GM12878 (cell line): ENCODE data around the gene COPE. TPM values are rescaled to one million over a fixed set of nuclear protein-coding genes. Genes with fewer than 3 reads are reported as not detected.

Source experiments
- ATAC-seq: fragments of 200-7000 bp; cut with Tn5 transposase; 3 replicates; pipeline ENCODE4 v1.9.1; 2020; ENCODE audit warnings: mild to moderate bottlenecking, moderate library complexity
- BruUV-seq: library from RNA; stranded (reverse); fragments of 400-500 nt; replicated peaks from 2 replicates; lab custom pipeline; 2021; lab: Mats Ljungman, UMichigan
- CTCF ChIA-PET: fragments of 300-600 bp; sonication (Branson Sonifier 250); formaldehyde crosslinking; extraction: SDS; loops from one replicate; lab custom pipeline; 2021; ENCODE audit warnings: inconsistent platforms; lab: Yijun Ruan, JAX
- POLR2A ChIA-PET: fragments of 350-600 bp; formaldehyde crosslinking; extraction: SDS; loops from one replicate; lab custom pipeline; 2021; ENCODE audit warnings: inconsistent platforms; lab: Charles Lee
- RAD21 ChIA-PET: fragments of 300-600 bp; sonication (Branson Sonifier 250); formaldehyde crosslinking; loops from one replicate; lab custom pipeline; 2023; ENCODE audit warnings: antibody characterized with exemption; ENCODE audit not compliant: unreplicated experiment; lab: Charles Lee
- SMC1A ChIA-PET: fragments of 300-600 bp; sonication (Branson Sonifier 250); formaldehyde crosslinking; loops from one replicate; lab custom pipeline; 2023; ENCODE audit not compliant: unreplicated experiment, uncharacterized antibody; lab: Charles Lee
- DNase-seq: peaks from one replicate; pipeline ENCODE4 v3.0.0-alpha.2; 2011; ENCODE audit warnings: low read depth, low spot score
- FAIRE-seq: peaks from 3 replicates; lab custom pipeline; 2011; peaks lifted over from hg19 to GRCh38; lab: Jason Lieb, UNC
- H2AFZ ChIP-seq: 2 replicates; pipeline ENCODE4 v1.6.0; 2011; ENCODE audit warnings: low read depth, low read length, control low read depth; ENCODE audit not compliant: control insufficient read depth
- H3K27ac ChIP-seq: 2 replicates; pipeline ENCODE4 v1.5.1; 2011; ENCODE audit warnings: control low read depth; ENCODE audit not compliant: control insufficient read depth, insufficient read depth
- H3K27me3 ChIP-seq, 2 experiments: replicated peaks in 1 of 2; 2 replicates each; pipeline versions ENCODE4 v1.6.0 to v1.6.1; 2011; ENCODE audit warnings: low read length in 1 of 2; ENCODE audit not compliant: control insufficient read depth in 2 of 2, insufficient read depth in 2 of 2
- H3K36me3 ChIP-seq, 2 experiments: 2 replicates each; pipeline ENCODE4 v1.5.1; 2011; ENCODE audit warnings: low read length in 1 of 2; ENCODE audit not compliant: control insufficient read depth in 2 of 2, insufficient read depth in 2 of 2
- H3K4me1 ChIP-seq: 2 replicates; pipeline ENCODE4 v1.6.1; 2011; ENCODE audit warnings: mild to moderate bottlenecking, low read length, moderate library complexity, mixed read lengths; ENCODE audit not compliant: control insufficient read depth, insufficient read depth
- H3K4me2 ChIP-seq: 2 replicates; pipeline ENCODE4 v1.6.0; 2011; ENCODE audit warnings: control low read depth; ENCODE audit not compliant: control insufficient read depth, insufficient read depth
- H3K4me3 ChIP-seq: fragments of 200-600 bp; sonication (generic); 2 replicates; pipeline ENCODE4 v1.5.1; 2016
- H3K79me2 ChIP-seq: 2 replicates; pipeline ENCODE4 v1.6.0; 2011; ENCODE audit warnings: low read length; ENCODE audit not compliant: control insufficient read depth, insufficient read depth
- H3K9ac ChIP-seq: 2 replicates; pipeline ENCODE4 v1.8.0; 2011; ENCODE audit warnings: low read length, control low read depth, mixed read lengths; ENCODE audit not compliant: control insufficient read depth, insufficient read depth
- H3K9me3 ChIP-seq: replicated peaks from 3 replicates; pipeline ENCODE4 v1.5.1; 2011; ENCODE audit warnings: mild to moderate bottlenecking, low read length; ENCODE audit not compliant: control insufficient read depth, insufficient read depth
- H4K20me1 ChIP-seq: 2 replicates; pipeline ENCODE4 v1.6.0; 2011; ENCODE audit not compliant: control insufficient read depth, insufficient read depth
- KAT2A ChIP-seq: conservative IDR thresholded peaks from 2 replicates; pipeline ENCODE4 v1.6.1; 2011; ENCODE audit warnings: low read depth, low read length; ENCODE audit not compliant: control insufficient read depth
- LARP7 ChIP-seq: fragments of 450-650 bp; IDR thresholded peaks from 2 replicates; pipeline ENCODE4 v1.6.1; 2017; ENCODE audit warnings: mild to moderate bottlenecking
- MXI1 ChIP-seq: fragments of 150-350 bp; IDR thresholded peaks from 2 replicates; pipeline ENCODE4 v1.6.1; 2011; ENCODE audit warnings: low read depth, mild to moderate bottlenecking, inconsistent platforms, low read length, improper control_type of control experiment
- MYB ChIP-seq: fragments of 150-350 bp; IDR thresholded peaks from 2 replicates; pipeline ENCODE4 v1.6.1; 2014; ENCODE audit warnings: mild to moderate bottlenecking, low read depth, low read length, borderline replicate concordance
- POLR2A ChIP-seq: IDR thresholded peaks from 2 replicates; pipeline ENCODE4 v1.6.1; 2011; ENCODE audit warnings: low read depth, mild to moderate bottlenecking, low read length
- WGBS: methylation state at CpG from one replicate; pipeline ENCODE4 v1.1.6; 2016; ENCODE audit warnings: low lambda C conversion rate; ENCODE audit not compliant: insufficient replicate concordance, insufficient coverage; ENCODE audit errors: missing lambda C conversion rate; 5-methylcytosine and 5-hydroxymethylcytosine counted together
- in situ Hi-C: fragments of 300-500 bp; cut with MboI; formaldehyde crosslinking; loops from 9 replicates; pipeline ENCODE4 v1.14.3; 2018; ENCODE audit warnings: mixed read lengths
- intact Hi-C: fragments of 100-400 bp; cut with micrococcal nuclease; formaldehyde crosslinking; loops from one replicate; pipeline ENCODE4 v1.14.2; 2022; ENCODE audit not compliant: unreplicated experiment
- polyA plus RNA-seq, 11 experiments: library from polyadenylated mRNA; depleted of rRNA in 4 of 11; unstranded in 6 of 11; stranded (reverse) in 5 of 11; fragments of >200 nt; fragmentation: Nextera tagmentation in 4 of 11; fragmentation: Illumina TruSeq in 1 of 11; extraction: Ambion mirVana in 4 of 11; extraction: Trizol in 1 of 11; gene quantifications; 1 replicate in 1 of 11; 2 replicates in 10 of 11; pipeline versions ENCODE4 v1.2.1 to v1.2.3, GENCODE V29; 2011 to 2016; ENCODE audit warnings: inconsistent platforms in 2 of 11, missing spikeins in 2 of 11, low read depth in 1 of 11
- total RNA-seq, 4 experiments: library from RNA; depleted of rRNA in 3 of 4; stranded (reverse); fragments of >200 nt in 3 of 4; fragmentation: Illumina TruSeq in 1 of 4; extraction: Trizol in 1 of 4; gene quantifications; 2 replicates each; pipeline versions ENCODE4 v1.2.1 to v1.2.3, GENCODE V29; 2013 to 2021

COPE gene
- total and polyA plus RNA-seq, 10 of the 15 experiments (the other 5 are each of a cell fraction or from before 2014, with no cell fraction given): 3.5 to 464 (median 222) TPM

DNA sequence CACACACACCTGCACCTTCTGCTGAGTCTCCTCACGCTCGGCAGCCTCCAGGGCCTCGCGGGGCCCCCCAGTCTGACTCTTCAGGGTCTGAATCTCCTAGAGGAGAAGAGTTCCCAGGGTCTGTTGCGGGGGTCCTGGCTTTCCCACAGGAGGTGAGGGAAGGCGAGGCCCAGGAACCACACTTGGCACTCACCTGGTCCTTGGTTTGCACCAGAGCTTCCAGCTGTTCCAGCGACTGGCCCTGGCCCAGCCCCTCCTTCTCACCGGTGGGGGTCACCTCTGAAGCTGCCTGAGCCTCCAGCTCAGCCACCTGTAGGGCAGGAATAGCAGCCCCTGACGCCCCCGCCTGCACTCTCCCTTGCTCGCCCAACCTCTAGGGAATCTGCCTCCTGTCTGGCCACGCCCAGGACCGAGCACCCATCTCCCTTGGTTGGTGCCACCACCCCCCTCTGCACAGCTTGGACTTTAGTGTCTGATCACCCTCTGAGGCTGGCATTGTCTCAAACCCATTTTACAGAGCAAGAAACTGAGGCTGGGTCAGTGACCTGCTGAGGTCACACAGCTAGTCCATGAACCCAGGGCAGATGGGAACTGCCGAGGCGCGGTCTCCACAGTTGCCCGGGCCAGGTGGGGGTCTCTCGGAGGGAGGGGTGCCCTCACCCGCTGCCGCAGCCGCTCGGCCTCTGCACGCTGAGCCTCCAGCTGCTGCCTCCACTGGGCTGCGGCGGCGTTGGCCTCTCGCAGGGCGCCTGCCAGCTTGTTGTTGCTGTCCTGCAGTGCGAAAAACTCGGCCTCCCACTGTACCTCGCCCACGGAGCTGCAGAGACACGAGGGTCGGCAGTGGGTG lies 12.4 kb upstream of the COPE start:
- no peak overlapping the region for H3K27ac ChIP-seq
- no peaks in the 10 kb centered on the region for H3K4me1 ChIP-seq
- TF ChIP-seq MXI1 (no peak), KAT2A (no peak), MYB (no peak)
- no peaks in the 10 kb centered on the region for H3K9me3 ChIP-seq
- no peaks in the 10 kb centered on the region for H4K20me1 ChIP-seq
- intact Hi-C loops: no loop called here
- DNase-seq (no peak), FAIRE-seq (no peak), ATAC-seq (no peak)
- no TSS peak for BruUV-seq
- CTCF ChIA-PET: no interaction called here
- 59% methylated on average over 30 of the region's 34 CpGs for WGBS
- H3K79me2 ChIP-seq: no peaks in the 10 kb centered on the region
- no peak overlapping the region for H3K4me2 ChIP-seq
- no peak overlapping the region for H2AFZ ChIP-seq
- H3K9ac ChIP-seq: no peak overlapping the region
- in situ Hi-C loops: no loop called here
- H3K36me3 ChIP-seq: peaks cover 0 to 3% of the 10 kb centered on the region in 2 experiments; a peak in 1 of 4 replicates
- SMC1A ChIA-PET: interaction anchor here (0.6 kb wide), 1 partner anchor 89 kb away, joined by 3 read pairs; no protein-coding TSS in a partner anchor
- RAD21 ChIA-PET: no interaction called here
- POLR2A ChIA-PET: interaction anchor here (0.6 kb wide), 1 partner anchor 11 kb away, joined by 5 read pairs; no protein-coding TSS in a partner anchor
- no peak overlapping the region for H3K4me3 ChIP-seq
- no peaks in the 10 kb centered on the region for H3K27me3 ChIP-seq

DNA sequence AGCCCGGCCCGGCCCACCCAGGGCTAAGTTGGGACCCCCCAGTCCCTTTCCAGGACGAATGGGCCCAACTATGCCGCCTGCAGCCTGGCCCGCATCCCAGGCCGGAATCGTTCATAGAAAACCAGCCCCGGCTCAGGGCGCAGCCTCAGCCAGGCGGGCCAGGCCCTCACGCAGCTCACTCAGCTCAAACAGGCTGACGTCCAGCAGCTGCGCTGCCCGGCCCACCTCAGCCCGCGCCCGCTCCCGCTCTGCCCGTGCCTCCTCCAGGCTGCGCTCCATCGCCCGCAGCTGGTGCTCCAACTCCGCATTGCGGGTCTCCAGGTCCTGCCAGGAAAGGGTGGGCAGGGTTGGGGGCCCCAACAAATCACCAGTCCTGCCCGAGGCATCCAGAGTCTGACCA lies 10.1 kb upstream of the COPE start:
- CTCF ChIA-PET: interaction anchor here (0.5 kb wide), 1 partner anchor 82 kb away, joined by 3 read pairs; no protein-coding TSS in a partner anchor
- no peak for FAIRE-seq
- ATAC-seq: no peak
- Histone ChIP-seq H3K4me2 (no peak overlapping the region), H3K9ac (no peak overlapping the region)
- no peak for TF ChIP-seq LARP7
- TF ChIP-seq POLR2A: peak; percentile 51
- TF ChIP-seq, all 136 proteins: peak for 1
- ChIA-PET POLR2A (no interaction called here), SMC1A (no interaction called here), RAD21 (no interaction called here)
- 80% methylated on average over 6 of the region's 25 CpGs for WGBS
- intact Hi-C loops: no loop called here
- no peak overlapping the region for H3K27ac ChIP-seq
- no TSS peak for BruUV-seq
- H3K4me3 ChIP-seq: no peak overlapping the region
- H3K9me3 ChIP-seq: no peaks in the 10 kb centered on the region
- no peak overlapping the region for H2AFZ ChIP-seq
- H3K4me1 ChIP-seq: no peaks in the 10 kb centered on the region
- DNase-seq: no peak
- H3K36me3 ChIP-seq: peaks cover 9 to 12% of the 10 kb centered on the region in 2 experiments; a peak in 3 of 4 replicates
- H3K79me2 ChIP-seq: no peaks in the 10 kb centered on the region
- no peaks in the 10 kb centered on the region for H4K20me1 ChIP-seq
- no peaks in the 10 kb centered on the region for H3K27me3 ChIP-seq
- in situ Hi-C loops: no loop called here
